HEK293T (cell line): ENCODE results near the gene PCMT1.

Source experiments
- CTCF ChIA-PET: fragments of 350-600 bp; formaldehyde crosslinking; extraction: SDS; loops from one replicate; lab custom pipeline; 2021; ENCODE audit warnings: antibody characterized with exemption, inconsistent platforms; lab: Yijun Ruan, JAX
- POLR2A ChIA-PET: fragments of 350-600 bp; formaldehyde crosslinking; extraction: SDS; loops from one replicate; lab custom pipeline; 2020; ENCODE audit warnings: antibody characterized with exemption, inconsistent platforms; lab: Yijun Ruan, JAX
- DNase-seq: peaks from one replicate; pipeline ENCODE4 v3.0.0; 2012; ENCODE audit warnings: mixed read lengths; ENCODE audit errors: extremely low spot score
- ARNT ChIP-seq: fragments of 450-650 bp; IDR thresholded peaks from 2 replicates; pipeline ENCODE4 v1.6.1; 2017; ENCODE audit warnings: mild to moderate bottlenecking
- BHLHE40 ChIP-seq: fragments of 450-650 bp; IDR thresholded peaks from 2 replicates; pipeline ENCODE4 v1.6.1; 2016; ENCODE audit warnings: mild to moderate bottlenecking, moderate library complexity, borderline replicate concordance
- CTBP1 ChIP-seq: fragments of 450-650 bp; IDR thresholded peaks from 2 replicates; pipeline ENCODE4 v1.6.1; 2016; ENCODE audit warnings: borderline replicate concordance
- ELF4 ChIP-seq: fragments of 450-650 bp; IDR thresholded peaks from 2 replicates; pipeline ENCODE4 v1.6.1; 2017; ENCODE audit warnings: antibody characterized with exemption
- FOXA1 ChIP-seq: fragments of 450-650 bp; IDR thresholded peaks from 2 replicates; pipeline ENCODE4 v1.6.1; 2016; ENCODE audit warnings: mild to moderate bottlenecking
- FOXK2 ChIP-seq: fragments of 450-650 bp; IDR thresholded peaks from 2 replicates; pipeline ENCODE4 v1.6.1; 2016; ENCODE audit warnings: mild to moderate bottlenecking
- FOXM1 ChIP-seq: fragments of 450-650 bp; IDR thresholded peaks from 2 replicates; pipeline ENCODE4 v1.6.1; 2017; ENCODE audit warnings: mild to moderate bottlenecking, borderline replicate concordance
- HDGF ChIP-seq: fragments of 450-650 bp; IDR thresholded peaks from 2 replicates; pipeline ENCODE4 v1.6.1; 2017; ENCODE audit warnings: antibody characterized with exemption, borderline replicate concordance
- L3MBTL2 ChIP-seq: fragments of 450-650 bp; conservative IDR thresholded peaks from 2 replicates; pipeline ENCODE4 v1.6.1; 2016; ENCODE audit warnings: mild to moderate bottlenecking
- LEF1 ChIP-seq: fragments of 450-650 bp; IDR thresholded peaks from 2 replicates; pipeline ENCODE4 v1.6.1; 2017; ENCODE audit warnings: mild to moderate bottlenecking, borderline replicate concordance
- NFRKB ChIP-seq: fragments of 450-650 bp; IDR thresholded peaks from 2 replicates; pipeline ENCODE4 v1.6.1; 2016; ENCODE audit warnings: mild to moderate bottlenecking, moderate library complexity
- PKNOX1 ChIP-seq: fragments of 450-650 bp; IDR thresholded peaks from 2 replicates; pipeline ENCODE4 v1.6.1; 2016
- SP1 ChIP-seq: fragments of 450-650 bp; IDR thresholded peaks from 2 replicates; pipeline ENCODE4 v1.6.1; 2017
- SUZ12 ChIP-seq: fragments of 450-650 bp; IDR thresholded peaks from 2 replicates; pipeline ENCODE4 v1.6.1; 2016; ENCODE audit warnings: mild to moderate bottlenecking
- TARDBP ChIP-seq: fragments of 450-650 bp; IDR thresholded peaks from 2 replicates; pipeline ENCODE4 v1.6.1; 2016
- ZNF384 ChIP-seq: fragments of 450-650 bp; IDR thresholded peaks from 2 replicates; pipeline ENCODE4 v1.6.1; 2016

The PCMT1 gene

GRCh38 chr6:149717588-149718458, 31.7 kb upstream of the PCMT1 start, which contains the start of gene LATS1:
TSS of gene LATS1 (minus strand) at chr6:149718101. CDS start at chr6:149702126, 15,975 bp downstream.
- TF ChIP-seq TARDBP (no peak; the same call in 1 of the 2 replicates), LEF1 (no peak), ARNT (no peak), NFRKB (peak; percentile 73; the same call in 1 of the 2 replicates), HDGF (no peak), SP1 (no peak), FOXM1 (peak; percentile 52; the same call in 1 of the 2 replicates), ELF4 (peak; percentile 56), FOXK2 (no peak), SUZ12 (no peak), L3MBTL2 (peak; percentile 83), ZNF384 (no peak), CTBP1 (no peak), PKNOX1 (no peak), FOXA1 (no peak), BHLHE40 (no peak)
- POLR2A ChIA-PET, result interaction anchor here (0.5 to 2.5 kb wide), 26 partner anchors 8 to 955 kb away, joined by 3 to 20 read pairs (median 4); partner anchors contain the start of genes GINM1, KATNA1, NUP43 and PCMT1
- CTCF ChIA-PET, result no interaction called here
- DNase-seq, result peak; percentile 89

- no peak for DNase-seq
- TF ChIP-seq BHLHE40 (no peak), HDGF (no peak), CTBP1 (no peak), NFRKB (no peak), FOXM1 (no peak), ZNF384 (no peak), ELF4 (no peak), FOXA1 (no peak), SUZ12 (no peak), ARNT (no peak), PKNOX1 (no peak), LEF1 (no peak), FOXK2 (no peak)
- ChIA-PET CTCF (interaction anchor here (0.5 kb wide), 1 partner anchor 60 kb away, joined by 4 read pairs; no protein-coding TSS in a partner anchor), POLR2A (interaction anchor here (1.6 kb wide), 1 partner anchor 11 kb away, joined by 7 read pairs; no protein-coding TSS in a partner anchor)
Measured at GRCh38 chr6:149719531-149719930, 30.0 kb upstream of the PCMT1 start.

GRCh38 chr6:149723262-149723661, 26.3 kb upstream of the PCMT1 start:
- no peak for DNase-seq
- TF ChIP-seq CTBP1 (no peak), ARNT (no peak), L3MBTL2 (no peak), LEF1 (no peak), ZNF384 (no peak), BHLHE40 (no peak)
- POLR2A ChIA-PET, result no interaction called here
- CTCF ChIA-PET, result interaction anchor here (0.6 to 0.7 kb wide), 2 partner anchors 21 to 124 kb away, joined by 4 read pairs; no protein-coding TSS in a partner anchor

- TF ChIP-seq SP1 (no peak), FOXM1 (no peak), ARNT (no peak), ELF4 (no peak), NFRKB (no peak), L3MBTL2 (no peak), TARDBP (no peak), HDGF (no peak), PKNOX1 (no peak), FOXK2 (no peak), FOXA1 (no peak)
- DNase-seq, result peak; percentile 71
- POLR2A ChIA-PET, result no interaction called here
- CTCF ChIA-PET, result interaction anchor here (0.6 to 1.1 kb wide), 5 partner anchors 22 to 355 kb away, joined by 3 to 5 read pairs (median 4); no protein-coding TSS in a partner anchor
Measured at GRCh38 chr6:149723771-149724417, 25.6 kb upstream of the PCMT1 start.

- no peak for DNase-seq
- TF ChIP-seq ARNT (no peak), FOXM1 (no peak), ZNF384 (no peak), BHLHE40 (no peak), TARDBP (no peak), HDGF (no peak), SP1 (no peak), CTBP1 (no peak), LEF1 (no peak), SUZ12 (no peak), ELF4 (no peak), FOXA1 (no peak), FOXK2 (no peak), NFRKB (no peak), PKNOX1 (no peak), L3MBTL2 (no peak)
- CTCF ChIA-PET, result no interaction called here
- POLR2A ChIA-PET, result no interaction called here
Measured at GRCh38 chr6:149725785-149726184, 23.8 kb upstream of the PCMT1 start.
